SKM-1 (cell line): ENCODE data around the gene UROC1.
A peak's percentile ranks its signal among the peaks of the same experiment; 100 is the strongest.
"Not testable (repeated sequence)": the region's sequence is repeated elsewhere in the genome, so short reads cannot be mapped to it uniquely, and the experiment has no call there.

Source experiments
- DNase-seq: peaks from one replicate; lab custom pipeline; 2025; ENCODE audit not compliant: unreplicated experiment; lab: John Stamatoyannopoulos, UW

The UROC1 gene

DNA sequence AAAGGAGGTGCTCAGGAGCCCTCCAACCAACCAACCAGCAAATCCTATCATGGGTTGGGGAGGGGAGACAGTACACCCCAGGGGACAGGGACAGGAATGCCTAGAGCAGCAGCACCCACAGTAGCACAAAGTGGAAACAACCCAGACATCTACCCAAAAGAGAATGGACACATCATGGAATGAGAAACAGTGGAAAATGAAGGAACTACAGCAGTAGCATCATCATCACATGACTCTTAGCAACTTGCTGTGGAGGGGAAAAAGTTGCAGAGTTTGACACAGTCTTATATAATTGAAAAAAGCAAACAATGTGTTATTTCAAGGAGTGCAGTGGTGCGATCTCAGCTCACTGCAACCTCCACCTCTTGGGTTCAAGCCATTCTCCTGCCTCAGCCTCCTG is 30.1 kb upstream of the UROC1 start:
- DNase-seq, result no peak

DNA sequence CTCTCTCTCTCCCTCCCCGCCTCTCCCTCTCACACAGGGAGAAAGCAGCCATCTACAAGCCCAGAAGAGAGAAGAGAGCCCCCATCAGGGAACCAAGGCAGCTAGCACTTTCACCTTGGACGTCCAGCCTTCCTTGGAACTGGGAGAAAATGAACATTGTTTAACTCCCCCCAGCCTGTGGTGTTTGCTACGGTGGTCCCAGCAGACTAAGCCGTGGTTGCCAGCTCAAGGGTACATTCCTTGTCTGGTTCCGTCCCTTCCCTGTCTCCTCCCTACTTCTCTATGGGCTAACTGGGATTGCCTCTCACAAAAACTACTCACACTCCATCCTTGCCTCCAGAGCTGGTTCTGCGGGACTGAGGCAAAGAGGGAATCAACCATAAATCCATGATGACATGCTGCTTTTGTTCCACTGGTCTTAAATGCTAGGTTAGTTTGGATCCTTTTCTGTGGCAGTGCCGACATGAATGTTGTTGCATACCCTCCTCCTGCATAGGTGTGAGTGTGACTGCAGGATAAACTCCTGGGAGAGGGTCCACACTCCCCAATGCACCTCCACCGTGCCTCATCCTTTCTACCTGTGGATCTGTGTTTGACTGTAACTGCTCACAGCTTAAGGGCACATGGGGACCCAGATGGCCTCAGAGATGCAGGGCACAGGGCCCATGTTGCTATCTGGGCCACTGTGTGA is 29.1 kb upstream of the UROC1 start:
- DNase-seq, result no peak

DNA sequence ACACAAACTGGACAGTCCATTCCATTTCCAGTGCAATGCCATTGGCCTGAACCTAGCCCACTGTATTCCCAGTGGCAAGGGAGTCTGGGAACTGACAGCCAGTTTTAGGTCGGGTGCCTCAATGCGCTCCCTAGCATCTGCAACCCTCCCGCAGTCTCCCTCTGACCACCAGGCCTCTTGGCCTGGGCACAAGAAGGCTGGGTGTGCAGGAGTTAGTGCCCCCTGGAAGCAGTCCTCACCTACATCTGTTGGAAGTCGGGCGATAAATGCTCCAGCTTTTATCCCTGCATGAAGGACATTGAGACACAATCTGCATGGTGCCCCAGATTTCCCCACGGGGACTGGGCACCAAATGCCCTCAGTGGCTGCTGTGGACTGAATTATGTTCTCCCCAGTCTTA is 28.4 kb upstream of the UROC1 start:
- no peak for DNase-seq

DNA sequence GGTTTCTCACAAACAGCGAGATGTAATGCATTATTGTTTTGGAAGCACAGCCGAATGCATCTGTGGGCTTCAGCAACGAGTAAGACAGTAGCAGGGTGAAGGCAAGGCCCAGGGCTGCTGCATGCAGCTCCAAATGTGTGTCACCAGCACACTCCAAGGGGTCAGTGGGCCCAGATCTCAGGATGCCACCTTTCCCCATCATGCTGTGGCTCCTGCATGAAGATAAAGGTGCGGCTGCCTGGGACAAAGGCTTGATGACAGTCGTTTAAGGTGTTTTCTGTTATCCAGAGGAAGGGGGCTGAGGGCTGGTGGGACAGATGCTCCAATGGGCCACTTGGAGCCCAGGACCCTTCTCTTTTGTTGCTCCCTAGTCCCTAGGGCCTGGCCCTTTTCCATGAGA is 28.0 kb upstream of the UROC1 start:
- no peak for DNase-seq

DNA sequence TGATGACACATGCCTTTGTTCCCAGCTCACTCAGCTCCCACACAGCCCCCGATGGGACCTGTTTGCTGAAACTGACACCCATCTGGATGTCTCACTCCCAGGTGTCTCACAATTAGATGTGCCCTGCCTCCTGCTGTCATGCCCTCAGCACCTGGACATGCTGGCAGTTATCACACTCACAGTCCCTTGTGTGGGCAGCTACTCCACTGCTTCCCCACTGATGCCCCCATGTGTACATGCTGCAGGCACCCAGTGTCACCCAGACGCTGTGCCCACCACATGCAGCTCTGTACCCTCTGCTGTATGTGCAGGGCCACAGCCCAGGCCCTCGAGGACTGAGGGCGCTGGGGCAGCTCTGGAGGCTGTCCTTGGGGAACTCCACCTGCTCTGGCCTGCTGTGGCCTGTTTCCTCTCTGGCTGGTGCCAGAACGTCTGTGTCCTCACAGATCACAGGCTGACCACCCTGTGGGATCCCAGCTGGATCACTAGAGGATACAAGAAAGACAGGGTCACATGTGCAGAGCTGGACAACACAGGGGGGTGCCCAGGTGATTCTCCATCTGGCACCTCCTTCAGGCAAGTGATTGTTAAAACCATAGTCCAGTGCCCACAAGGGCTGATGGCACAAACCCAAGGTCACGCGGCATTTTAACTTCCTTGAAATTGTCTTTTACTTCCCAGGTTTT is 27.2 kb upstream of the UROC1 start:
- no peak for DNase-seq

GRCh38 chr3:126543457-126544061 is 26.0 kb upstream of the UROC1 start:
- DNase-seq, result no peak

GRCh38 chr3:126542340-126543241 is 25.0 kb upstream of the UROC1 start:
- DNase-seq, result no peak

DNA sequence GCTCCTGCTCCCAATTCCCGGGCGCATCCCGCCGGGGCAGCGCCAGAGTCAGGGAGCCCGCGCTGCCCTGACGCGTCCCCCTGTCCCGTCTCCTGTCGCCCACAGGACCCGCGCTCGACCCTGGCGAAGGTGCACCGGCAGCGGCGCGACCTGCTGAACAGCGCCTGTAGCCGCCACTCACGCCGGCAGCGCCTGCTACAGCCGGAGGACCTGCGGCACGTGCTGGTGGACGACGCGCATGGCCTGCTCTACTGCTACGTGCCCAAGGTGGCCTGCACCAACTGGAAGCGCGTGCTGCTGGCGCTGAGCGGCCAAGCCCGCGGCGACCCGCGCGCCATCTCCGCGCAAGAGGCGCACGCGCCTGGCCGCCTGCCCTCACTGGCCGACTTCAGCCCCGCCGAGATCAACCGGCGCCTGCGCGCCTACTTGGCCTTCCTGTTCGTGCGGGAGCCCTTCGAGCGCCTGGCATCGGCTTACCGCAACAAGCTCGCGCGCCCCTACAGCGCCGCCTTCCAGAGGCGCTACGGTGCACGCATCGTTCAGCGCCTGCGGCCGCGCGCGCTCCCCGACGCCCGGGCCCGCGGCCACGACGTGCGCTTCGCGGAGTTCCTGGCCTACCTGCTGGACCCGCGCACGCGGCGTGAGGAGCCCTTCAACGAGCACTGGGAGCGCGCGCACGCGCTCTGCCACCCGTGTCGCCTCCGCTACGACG is 24.2 kb upstream of the UROC1 start:
- DNase-seq, result no peak

GRCh38 chr3:126540951-126541627 is 23.5 kb upstream of the UROC1 start:
- no peak for DNase-seq

- DNase-seq, result peak; percentile 37
Measured at GRCh38 chr3:126540342-126540849, 22.8 kb upstream of the UROC1 start.

DNA sequence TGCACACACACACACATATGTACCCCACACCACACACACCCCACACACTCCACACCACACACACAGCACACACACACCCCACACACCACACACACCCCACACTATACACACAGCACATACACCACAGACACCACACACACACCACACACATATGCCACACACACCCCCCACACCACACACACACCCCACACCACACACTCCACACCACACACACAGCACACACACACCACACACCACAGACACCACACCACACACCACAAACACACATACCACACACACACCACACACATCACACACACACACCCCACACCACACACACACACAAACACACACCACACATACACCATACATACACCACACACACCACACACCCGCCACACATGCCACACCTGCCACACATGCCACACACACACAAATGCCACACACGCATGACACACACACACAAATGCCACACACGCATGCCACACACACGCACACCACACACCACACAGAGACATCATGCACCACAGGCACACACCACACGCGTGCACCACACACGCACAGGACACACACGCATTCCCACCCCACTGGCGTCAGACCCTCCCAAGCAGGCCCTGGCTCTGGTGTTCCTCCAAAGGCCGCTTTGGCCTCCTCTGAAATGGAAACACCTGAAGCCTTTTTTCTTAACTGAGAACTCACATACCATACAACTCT is 22.1 kb upstream of the UROC1 start:
- DNase-seq, result no peak

- DNase-seq, result no peak
Measured at GRCh38 chr3:126538966-126539365, 21.4 kb upstream of the UROC1 start.

DNA sequence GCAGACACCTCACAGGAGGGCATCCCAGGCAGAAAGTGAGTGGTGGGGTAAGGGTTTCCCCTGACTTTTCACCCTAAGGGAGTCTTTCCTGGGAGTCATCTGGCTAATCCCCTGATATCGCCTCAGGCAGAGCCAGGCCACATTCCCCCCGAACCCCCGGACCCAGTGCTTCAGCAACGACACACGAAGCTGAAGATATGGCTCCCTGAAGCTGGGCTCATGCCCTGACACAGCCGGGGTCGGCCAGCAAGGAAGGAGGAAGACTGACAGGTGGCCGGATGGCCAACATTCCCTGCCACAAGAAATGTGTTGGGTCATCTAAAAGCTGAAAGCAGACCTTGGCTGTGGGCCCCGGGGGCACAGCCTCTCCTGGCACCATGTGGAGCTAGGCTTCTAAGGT is 20.7 kb upstream of the UROC1 start:
- no peak for DNase-seq

DNA sequence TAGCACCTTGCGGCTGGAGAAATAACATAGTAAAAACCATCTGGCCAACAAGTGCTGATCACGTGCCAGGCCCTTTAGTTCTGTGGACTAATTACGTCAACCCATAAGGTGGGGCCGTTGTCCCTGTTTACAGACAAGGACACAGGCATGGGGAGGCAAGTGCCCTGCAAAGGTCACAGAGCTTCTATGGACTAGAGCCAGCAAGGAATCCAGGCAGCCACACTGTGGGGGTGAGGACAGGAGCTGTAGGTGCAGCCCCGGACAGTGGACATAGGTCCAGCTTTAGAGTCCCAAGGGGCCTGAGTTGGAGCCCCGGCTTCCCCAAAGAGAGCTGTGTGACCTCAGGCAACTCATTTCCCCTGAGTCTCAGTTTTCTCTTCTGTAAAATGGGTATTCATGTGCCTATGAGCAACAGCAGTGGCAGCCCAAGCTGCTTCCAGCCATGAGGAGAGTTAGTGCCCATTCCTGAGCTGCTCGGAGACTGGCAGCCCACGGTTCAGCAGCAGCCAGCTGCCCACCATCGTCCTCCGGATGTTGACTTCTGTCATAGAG is 20.2 kb upstream of the UROC1 start:
- DNase-seq, result no peak

DNA sequence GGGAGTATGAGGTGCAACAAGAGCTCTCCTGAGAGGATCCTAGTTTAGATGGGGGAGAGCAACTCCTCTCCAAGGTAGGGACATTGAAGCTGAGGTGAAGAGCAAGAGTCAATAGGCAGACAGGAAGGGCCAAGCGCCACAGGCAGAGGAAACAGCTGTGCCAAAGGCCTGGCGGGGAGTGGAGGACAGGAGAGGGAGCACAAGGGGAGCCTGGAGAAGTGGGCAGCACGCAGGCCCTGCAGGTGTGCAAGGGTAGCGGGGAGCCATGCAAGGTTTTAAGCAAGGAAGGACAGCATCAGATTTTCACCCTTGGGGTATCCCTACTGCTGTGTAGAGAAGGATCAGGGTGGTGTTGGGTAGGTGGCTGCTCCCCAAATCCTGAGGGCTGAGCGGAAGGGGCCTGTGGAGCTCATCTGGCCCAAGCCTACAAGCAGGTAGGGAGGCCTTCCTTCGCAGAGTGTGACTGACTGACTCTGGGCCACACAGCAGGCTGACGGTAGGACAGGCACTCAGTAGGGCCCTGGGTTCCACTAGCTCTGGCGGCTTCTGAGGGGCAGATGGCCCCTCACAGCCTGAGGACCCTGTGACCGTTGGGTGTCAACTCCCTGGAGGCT is 19.6 kb upstream of the UROC1 start:
- DNase-seq, result no peak

DNA sequence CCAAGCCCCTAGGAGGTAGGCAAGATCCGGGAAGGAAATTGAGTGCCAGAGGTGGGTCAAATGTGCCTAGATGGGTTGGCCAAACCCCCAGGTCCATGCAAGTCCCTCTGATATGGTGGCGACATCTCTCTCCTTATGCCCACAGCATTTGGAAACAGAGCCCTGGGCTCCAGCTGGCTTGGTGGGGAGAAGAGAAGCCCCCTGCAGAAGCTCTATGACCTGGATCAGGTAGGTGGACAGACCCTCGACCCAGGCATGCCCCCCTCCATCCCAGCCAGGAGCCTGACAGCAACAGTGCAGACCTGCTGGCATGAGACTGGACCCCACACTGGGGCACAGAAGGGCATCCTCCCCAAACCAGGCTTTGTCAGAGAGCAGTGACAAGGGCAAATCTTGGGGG is 18.6 kb upstream of the UROC1 start:
- no peak for DNase-seq

DNA sequence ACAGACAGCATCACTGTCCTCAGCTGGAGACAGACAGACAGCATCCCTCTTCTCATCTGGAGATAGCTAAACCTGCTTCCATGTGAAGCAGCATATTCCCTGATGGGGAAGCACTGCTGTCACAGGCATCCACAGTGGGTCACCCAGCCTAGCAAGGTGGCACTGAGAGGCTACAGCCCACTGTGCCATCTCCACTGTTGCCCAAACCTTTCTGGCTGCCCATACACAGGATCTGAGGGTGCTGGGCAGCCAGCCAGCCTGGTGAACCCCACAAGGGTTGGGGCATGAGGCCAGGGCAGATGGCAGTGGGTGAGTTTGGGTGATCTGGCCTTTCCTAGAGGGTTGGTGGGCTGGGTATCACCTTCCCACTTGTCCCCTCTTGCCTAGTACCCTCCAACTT is 18.1 kb upstream of the UROC1 start:
- no peak for DNase-seq

DNA sequence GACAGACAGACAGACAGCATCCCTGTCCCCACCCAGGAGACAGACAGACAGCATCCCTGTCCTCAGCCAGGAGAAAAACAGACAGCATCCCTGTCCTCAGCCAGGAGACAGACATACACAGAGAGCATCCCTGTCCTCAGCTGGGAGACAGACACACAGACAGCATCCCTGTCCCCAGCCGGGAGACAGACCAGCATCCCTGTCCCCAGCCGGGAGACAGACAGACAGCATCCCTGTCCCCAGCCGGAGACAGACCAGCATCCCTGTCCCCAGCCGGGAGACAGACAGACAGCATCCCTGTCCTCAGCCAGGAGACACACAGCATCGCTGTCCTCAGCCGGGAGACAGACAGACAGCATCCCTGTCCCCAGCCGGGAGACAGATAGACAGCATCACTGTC is 17.1 kb upstream of the UROC1 start:
- not testable (repeated sequence) for DNase-seq

DNA sequence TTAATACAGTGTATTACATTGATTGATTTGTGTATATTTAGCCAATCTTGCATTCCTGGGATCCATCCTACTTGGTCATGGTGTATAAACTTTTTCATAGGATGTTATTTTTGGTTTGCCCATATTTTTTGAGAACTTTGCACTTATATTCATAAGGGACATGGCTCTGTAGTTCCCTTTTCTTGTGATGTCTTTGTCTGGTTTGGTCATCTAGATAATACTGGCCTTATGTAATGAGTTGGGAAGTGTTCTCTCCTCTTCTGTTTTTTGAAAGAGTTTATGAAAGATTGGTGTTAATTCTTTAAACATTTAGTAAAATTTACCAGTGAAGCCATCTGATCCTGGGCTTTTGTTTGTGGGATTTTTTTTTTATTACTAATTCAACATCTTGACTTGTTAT is 15.9 kb upstream of the UROC1 start:
- DNase-seq, result peak; percentile 56
